Endothelial cell of umbilical vein (primary cell): ENCODE results near the gene LNPEP. TPM values are rescaled to one million over a fixed set of nuclear protein-coding genes. Genes with fewer than 3 reads are reported as not detected.

ENCODE experiments used
- BruUV-seq: library from RNA; stranded (reverse); fragments of 400-500 nt; replicated peaks from 2 replicates; lab custom pipeline; 2021; lab: Mats Ljungman, UMichigan
- CTCF ChIA-PET: fragments of 300-600, 350-600 bp; sonication (Branson Sonifier 250); formaldehyde crosslinking; loops from one replicate; lab custom pipeline; 2021; ENCODE audit warnings: antibody characterized with exemption, inconsistent platforms; lab: Charles Lee
- POLR2A ChIA-PET: fragments of 300-600, 350-600 bp; sonication (Branson Sonifier 250); formaldehyde crosslinking; loops from one replicate; lab custom pipeline; 2021; ENCODE audit warnings: antibody characterized with exemption, inconsistent platforms; lab: Charles Lee
- DNase-seq: peaks from one replicate; pipeline ENCODE4 v3.0.0-alpha.2; 2011; ENCODE audit warnings: low read depth, low spot score
- FAIRE-seq: peaks from 2 replicates; lab custom pipeline; 2011; peaks lifted over from hg19 to GRCh38; lab: Jason Lieb, UNC
- H2AFZ ChIP-seq: 2 replicates; pipeline ENCODE4 v1.6.0; 2012; ENCODE audit warnings: low read depth, low read length, control low read depth, inconsistent platforms
- H3K27ac ChIP-seq: 2 replicates; pipeline ENCODE4 v1.5.1; 2011; ENCODE audit warnings: low read depth, mild to moderate bottlenecking, control low read depth, low read length, moderate library complexity; ENCODE audit not compliant: insufficient read depth
- H3K27me3 ChIP-seq, 2 experiments: 2 replicates each; pipeline versions ENCODE4 v1.6.0 to v1.6.1; 2011; ENCODE audit warnings: low read length in 2 of 2, mixed read lengths in 1 of 2; ENCODE audit not compliant: control insufficient read depth in 2 of 2, insufficient read depth in 2 of 2
- H3K36me3 ChIP-seq, 2 experiments: 2 replicates in 1 of 2; 3 replicates in 1 of 2; pipeline ENCODE4 v1.5.1; 2011; ENCODE audit warnings: low read length in 2 of 2, mild to moderate bottlenecking in 1 of 2, moderate library complexity in 1 of 2; ENCODE audit not compliant: control insufficient read depth in 2 of 2, insufficient read depth in 2 of 2; ENCODE audit errors: extremely low read depth in 1 of 2
- H3K4me1 ChIP-seq: 3 replicates; pipeline ENCODE4 v1.5.1; 2011; ENCODE audit warnings: mild to moderate bottlenecking, low read length; ENCODE audit not compliant: control insufficient read depth, insufficient read depth; ENCODE audit errors: extremely low read depth
- H3K4me2 ChIP-seq: 2 replicates; pipeline ENCODE4 v1.6.1; 2011; ENCODE audit warnings: low read length, control low read depth, mixed read lengths; ENCODE audit not compliant: insufficient read depth
- H3K4me3 ChIP-seq, 3 experiments: fragments of 200-600 bp in 1 of 3; sonication (generic), shearing (Covaris generic) in 1 of 3; replicated peaks in 1 of 3; 2 replicates each; pipeline ENCODE4 v1.5.1; 2011 to 2016; ENCODE audit warnings: control low read depth in 3 of 3, low read length in 3 of 3, mild to moderate bottlenecking in 2 of 3, inconsistent platforms in 1 of 3, low read depth in 1 of 3, moderate library complexity in 1 of 3; ENCODE audit not compliant: insufficient read depth in 1 of 3
- H3K79me2 ChIP-seq: 2 replicates; pipeline ENCODE4 v1.6.0; 2012; ENCODE audit warnings: low read length, inconsistent platforms; ENCODE audit not compliant: control insufficient read depth, insufficient read depth
- H3K9ac ChIP-seq: replicated peaks from 2 replicates; pipeline ENCODE3; 2011; ENCODE audit warnings: low read length, control low read depth; ENCODE audit not compliant: insufficient read depth; ENCODE audit errors: extremely low read depth
- H3K9me1 ChIP-seq: replicated peaks from 3 replicates; pipeline ENCODE4 v1.6.0; 2011; ENCODE audit warnings: mild to moderate bottlenecking, low read length; ENCODE audit not compliant: control insufficient read depth, insufficient read depth; ENCODE audit errors: extremely low read depth
- H3K9me3 ChIP-seq: replicated peaks from 2 replicates; pipeline ENCODE4 v1.5.1; 2012; ENCODE audit warnings: low read length, inconsistent platforms; ENCODE audit not compliant: control insufficient read depth, insufficient read depth
- H4K20me1 ChIP-seq: replicated peaks from 2 replicates; pipeline ENCODE3; 2011; ENCODE audit warnings: mild to moderate bottlenecking, low read length; ENCODE audit not compliant: control insufficient read depth, insufficient read depth; ENCODE audit errors: extremely low read depth
- CTCF ChIP-seq, 2 donors: IDR thresholded peaks; 1 replicate in 1 of 2; 2 replicates in 1 of 2; pipeline ENCODE4 v1.5.1; 2011; ENCODE audit warnings: low read length in 2 of 2, mild to moderate bottlenecking in 2 of 2, moderate library complexity in 2 of 2, control low read depth in 1 of 2, inconsistent platforms in 1 of 2, low read depth in 1 of 2; ENCODE audit not compliant: insufficient read depth in 1 of 2; ENCODE audit errors: extremely low read depth in 1 of 2
- EZH2 ChIP-seq: IDR thresholded peaks from 2 replicates; pipeline ENCODE4 v1.6.1; 2012; ENCODE audit warnings: borderline replicate concordance, low read depth, mild to moderate bottlenecking, moderate library complexity, low read length, inconsistent platforms; ENCODE audit not compliant: severe bottlenecking
- FOS ChIP-seq: IDR thresholded peaks from 2 replicates; pipeline ENCODE4 v1.6.1; 2011; ENCODE audit warnings: mild to moderate bottlenecking, low read length, moderate library complexity, borderline replicate concordance; ENCODE audit not compliant: insufficient read depth
- GATA2 ChIP-seq: IDR thresholded peaks from 2 replicates; pipeline ENCODE4 v1.7.0; 2011; ENCODE audit warnings: low read depth, mild to moderate bottlenecking, moderate library complexity, mixed read lengths, low read length; ENCODE audit not compliant: insufficient read length, insufficient read depth
- JUN ChIP-seq: IDR thresholded peaks from 2 replicates; pipeline ENCODE4 v1.6.1; 2011; ENCODE audit warnings: borderline replicate concordance, low read depth; ENCODE audit not compliant: insufficient read length, insufficient read depth
- MAX ChIP-seq: IDR thresholded peaks from 2 replicates; pipeline ENCODE4 v1.6.1; 2011; ENCODE audit not compliant: insufficient read depth, insufficient read length
- MYC ChIP-seq: IDR thresholded peaks from one replicate; pipeline ENCODE4 v1.6.1; 2011; ENCODE audit warnings: mild to moderate bottlenecking, low read depth, low read length
- POLR2A ChIP-seq: IDR thresholded peaks from 2 replicates; pipeline ENCODE4 v1.6.1; 2012; ENCODE audit warnings: low read depth, mild to moderate bottlenecking, control low read depth, low read length
- POLR2AphosphoS5 ChIP-seq: IDR thresholded peaks from 2 replicates; pipeline ENCODE4 v1.6.1; 2012; ENCODE audit warnings: low read depth, mild to moderate bottlenecking, control low read depth, low read length, moderate library complexity; ENCODE audit not compliant: insufficient read depth
- dilution Hi-C: fragments of 300-500 bp; cut with MboI; formaldehyde crosslinking; loops from one replicate; pipeline ENCODE4 v1.15.0; 2019; ENCODE audit warnings: low sequenced_read_pairs; ENCODE audit not compliant: extremely low pct_ligation_motif_present
- intact Hi-C: fragments of 100-400 bp; cut with micrococcal nuclease; formaldehyde crosslinking; loops from one replicate; pipeline ENCODE4 v1.10.0; 2022
- polyA plus RNA-seq, 4 experiments: library from polyadenylated mRNA; depleted of rRNA in 3 of 4; stranded (reverse) in 3 of 4; unstranded in 1 of 4; fragments of >200 nt; gene quantifications; 2 replicates each; pipeline versions ENCODE4 v1.2.1 to v1.2.3, GENCODE V29; 2011 to 2012; ENCODE audit warnings: missing spikeins in 1 of 4
- total RNA-seq: library from RNA; stranded (reverse); gene quantifications from 2 replicates; pipeline ENCODE4 v1.2.3, GENCODE V29; 2021

Gene LNPEP
- total and polyA plus RNA-seq, 2 donors (not counting 3 experiments of a cell fraction or from before 2014, with no cell fraction given), result 7.0 to 23.5 TPM

- no peak for FAIRE-seq
- Histone ChIP-seq H3K4me3 (no peak overlapping the region), H3K4me2 (no peak overlapping the region), H3K9ac (no peak overlapping the region), H3K27me3 (no peaks in the 10 kb centered on the region), H3K36me3 (no peaks in the 10 kb centered on the region), H2AFZ (no peak overlapping the region), H3K9me1 (no peaks in the 10 kb centered on the region), H3K4me1 (peaks cover 5% of the 10 kb centered on the region), H3K27ac (no peak overlapping the region), H3K79me2 (peaks cover 29% of the 10 kb centered on the region), H3K9me3 (no peaks in the 10 kb centered on the region), H4K20me1 (peaks cover 5% of the 10 kb centered on the region)
- DNase-seq, result no peak
- BruUV-seq, result no TSS peak
- CTCF ChIA-PET, result interaction anchor here (1.4 to 1.7 kb wide), 2 partner anchors 23 kb away, joined by 5 to 6 read pairs; no protein-coding TSS in a partner anchor
- intact Hi-C loops (no loop called here), dilution Hi-C loops (no loop called here)
- POLR2A ChIA-PET, result no interaction called here
- TF ChIP-seq JUN, result no peak
- no peak for TF ChIP-seq FOS
- no peak for TF ChIP-seq MAX
- no peak for TF ChIP-seq POLR2AphosphoS5
- no peak for TF ChIP-seq CTCF (IDR thresholded peaks at IDR 0.05; ENCODE audit: extremely low read depth in 1 of 2, insufficient read depth in 1 of 2, low read depth in 1 of 2, low read length in 2 of 2)
- TF ChIP-seq POLR2A, result no peak
- no peak for TF ChIP-seq GATA2
- TF ChIP-seq EZH2, result no peak
- no peak for TF ChIP-seq MYC
Observed at GRCh38 chr5:96973532-96974401, 37.9 kb downstream of the LNPEP start.
